ENCODE results near the gene FAR1. TPM values are rescaled to one million over a fixed set of nuclear protein-coding genes. Genes with fewer than 3 reads are reported as not detected.
"Not testable (repeated sequence)": the region's sequence is repeated elsewhere in the genome, so short reads cannot be mapped to it uniquely, and the experiment has no call there.

Gene FAR1
- total RNA-seq, 1 donor from 2014 or later: 35.1 TPM

GRCh38 chr11:13745165-13745564, 76.7 kb downstream of the FAR1 start:
- no peak for DNase-seq

GRCh38 chr11:13753316-13753715, 84.8 kb downstream of the FAR1 start:
- peaks cover 18% of the 10 kb centered on the region for H3K9me3 ChIP-seq (replicated peaks)
- H3K27me3 ChIP-seq (ENCODE audit: low read depth); H3K36me3 ChIP-seq; H3K4me1 ChIP-seq; H3K27ac ChIP-seq (replicated peaks); H3K4me3 ChIP-seq; intact Hi-C loops (cut with micrococcal nuclease); DNase-seq: not testable (repeated sequence)

More at GRCh38 chr11:13745165-13745564, 76.7 kb downstream of the FAR1 start:
- H3K9me3 ChIP-seq (replicated peaks): no peaks in the 10 kb centered on the region
- H3K27ac ChIP-seq (replicated peaks): no peak overlapping the region
- intact Hi-C loops (cut with micrococcal nuclease): no loop called here
- no peaks in the 10 kb centered on the region for H3K4me1 ChIP-seq
- H3K4me3 ChIP-seq: no peak overlapping the region
- no peak for TF ChIP-seq CTCF (IDR thresholded peaks at IDR 0.05; ENCODE audit: borderline replicate concordance)
- H3K36me3 ChIP-seq: no peaks in the 10 kb centered on the region
- H3K27me3 ChIP-seq (ENCODE audit: low read depth): peaks cover 32% of the 10 kb centered on the region

- no peaks in the 10 kb centered on the region for H3K9me3 ChIP-seq (replicated peaks)
- H3K4me1 ChIP-seq: no peaks in the 10 kb centered on the region
- no peak overlapping the region for H3K27ac ChIP-seq (replicated peaks)
- intact Hi-C loops (cut with micrococcal nuclease): no loop called here
- no peak overlapping the region for H3K4me3 ChIP-seq
- H3K36me3 ChIP-seq: no peaks in the 10 kb centered on the region
- no peaks in the 10 kb centered on the region for H3K27me3 ChIP-seq (ENCODE audit: low read depth)
- TF ChIP-seq CTCF (IDR thresholded peaks at IDR 0.05; ENCODE audit: borderline replicate concordance): no peak
- no peak for DNase-seq
Observed at GRCh38 chr11:13759050-13759449, 90.6 kb downstream of the FAR1 start.

- no peaks in the 10 kb centered on the region for H3K27me3 ChIP-seq (ENCODE audit: low read depth)
- TF ChIP-seq CTCF (IDR thresholded peaks at IDR 0.05; ENCODE audit: borderline replicate concordance): no peak
- DNase-seq: no peak
- H3K36me3 ChIP-seq: no peaks in the 10 kb centered on the region
- no peak overlapping the region for H3K27ac ChIP-seq (replicated peaks)
- no peak overlapping the region for H3K4me3 ChIP-seq
- intact Hi-C loops (cut with micrococcal nuclease): no loop called here
- no peaks in the 10 kb centered on the region for H3K4me1 ChIP-seq
- H3K9me3 ChIP-seq (replicated peaks): no peaks in the 10 kb centered on the region
Observed at GRCh38 chr11:13760115-13760514, 91.6 kb downstream of the FAR1 start.

- Histone ChIP-seq H3K9me3 (replicated peaks) (no peaks in the 10 kb centered on the region), H3K27ac (replicated peaks) (no peak overlapping the region), H3K27me3 (ENCODE audit: low read depth) (no peaks in the 10 kb centered on the region), H3K4me3 (no peak overlapping the region), H3K4me1 (no peaks in the 10 kb centered on the region), H3K36me3 (no peaks in the 10 kb centered on the region)
- DNase-seq: no peak
- intact Hi-C loops (cut with micrococcal nuclease): no loop called here
- TF ChIP-seq CTCF (IDR thresholded peaks at IDR 0.05; ENCODE audit: borderline replicate concordance): no peak
Observed at GRCh38 chr11:13761250-13761649, 92.8 kb downstream of the FAR1 start.

GRCh38 chr11:13761716-13762115, 93.2 kb downstream of the FAR1 start:
- DNase-seq: no peak
- H3K4me1 ChIP-seq: no peaks in the 10 kb centered on the region
- H3K4me3 ChIP-seq: no peak overlapping the region
- no peak overlapping the region for H3K27ac ChIP-seq (replicated peaks)
- TF ChIP-seq CTCF (IDR thresholded peaks at IDR 0.05; ENCODE audit: borderline replicate concordance): no peak
- H3K36me3 ChIP-seq: no peaks in the 10 kb centered on the region
- no peaks in the 10 kb centered on the region for H3K27me3 ChIP-seq (ENCODE audit: low read depth)
- no peaks in the 10 kb centered on the region for H3K9me3 ChIP-seq (replicated peaks)
- intact Hi-C loops (cut with micrococcal nuclease): no loop called here

Measured in left ventricle myocardium inferior (tissue), 1 donor.